Measurements from ENCODE around the gene POLR3GL.

- TF ChIP-seq CTCF (IDR thresholded peaks at IDR 0.05) (no peak), POLR2AphosphoS5 (IDR thresholded peaks at IDR 0.05) (no peak)
These were observed 52.4 kb downstream of the POLR3GL start for GRCh38 chr1:146016891-146017290.
